ENCODE data around the gene HNRNPA1.

The HNRNPA1 gene

DNA sequence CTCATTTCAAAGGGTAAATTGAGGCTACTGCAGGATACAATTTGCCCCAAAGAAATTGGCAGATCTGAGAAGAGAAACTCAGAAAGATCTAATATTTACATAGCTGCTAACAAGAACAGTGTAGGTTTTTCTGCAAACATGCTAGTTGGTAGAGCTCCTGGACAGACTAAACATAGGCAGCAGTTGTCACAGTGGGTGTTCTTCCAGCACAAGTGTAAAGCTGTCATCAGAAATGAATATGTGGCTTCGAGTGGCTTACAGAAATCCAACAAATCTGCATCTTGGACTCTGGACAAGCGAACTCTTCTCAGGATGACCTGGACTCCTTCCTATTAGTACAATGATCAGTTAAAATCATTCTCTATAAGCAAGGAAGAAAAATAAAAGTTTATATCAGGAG, 6.5 kb upstream of the HNRNPA1 start (continued):
- TF ChIP-seq PRDM4 (tag by site-specific recombination; IDR thresholded peaks at IDR 0.05) = peak; percentile 65; the same call in 1 of the 2 replicates
- TF ChIP-seq ZBTB8A (tag by site-specific recombination; IDR thresholded peaks at IDR 0.05) = peak; percentile 31; the same call in 1 of the 2 replicates
- TF ChIP-seq, protein P1, sequence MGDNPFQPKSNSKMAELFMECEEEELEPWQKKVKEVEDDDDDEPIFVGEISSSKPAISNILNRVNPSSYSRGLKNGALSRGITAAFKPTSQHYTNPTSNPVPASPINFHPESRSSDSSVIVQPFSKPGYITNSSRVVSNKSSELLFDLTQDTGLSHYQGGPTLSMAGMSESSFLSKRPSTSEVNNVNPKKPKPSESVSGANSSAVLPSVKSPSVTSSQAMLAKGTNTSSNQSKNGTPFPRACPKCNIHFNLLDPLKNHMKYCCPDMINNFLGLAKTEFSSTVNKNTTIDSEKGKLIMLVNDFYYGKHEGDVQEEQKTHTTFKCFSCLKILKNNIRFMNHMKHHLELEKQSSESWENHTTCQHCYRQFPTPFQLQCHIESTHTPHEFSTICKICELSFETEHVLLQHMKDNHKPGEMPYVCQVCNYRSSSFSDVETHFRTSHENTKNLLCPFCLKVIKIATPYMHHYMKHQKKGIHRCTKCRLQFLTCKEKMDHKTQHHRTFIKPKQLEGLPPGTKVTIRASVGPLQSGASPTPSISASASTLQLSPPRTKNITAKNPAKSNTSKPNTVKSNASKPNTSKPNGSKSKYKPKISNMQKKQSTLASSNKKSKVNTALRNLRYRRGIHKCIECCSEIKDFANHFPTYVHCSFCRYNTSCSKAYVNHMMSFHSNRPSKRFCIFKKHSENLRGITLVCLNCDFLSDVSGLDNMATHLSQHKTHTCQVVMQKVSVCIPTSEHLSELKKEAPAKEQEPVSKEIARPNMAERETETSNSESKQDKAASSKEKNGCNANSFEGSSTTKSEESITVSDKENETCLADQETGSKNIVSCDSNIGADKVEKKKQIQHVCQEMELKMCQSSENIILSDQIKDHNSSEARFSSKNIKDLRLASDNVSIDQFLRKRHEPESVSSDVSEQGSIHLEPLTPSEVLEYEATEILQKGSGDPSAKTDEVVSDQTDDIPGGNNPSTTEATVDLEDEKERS (tag by site-specific recombination; IDR thresholded peaks at IDR 0.05) = no peak
- TF ChIP-seq SCRT2 (tag by site-specific recombination; IDR thresholded peaks at IDR 0.05) = no peak
- TF ChIP-seq REPIN1 (tag by site-specific recombination; IDR thresholded peaks at IDR 0.05; ENCODE audit: low read depth) = no peak
- peak; percentile 46; the same call in 1 of the 2 replicates for TF ChIP-seq ZBTB44 (tag by site-specific recombination; IDR thresholded peaks at IDR 0.05)
- no peak for TF ChIP-seq ZNF280C (tag by site-specific recombination; IDR thresholded peaks at IDR 0.05)
- peak; percentile 81 for TF ChIP-seq ZIC2 (tag by site-specific recombination; IDR thresholded peaks at IDR 0.05)
- TF ChIP-seq ZNF138 (tag by site-specific recombination; IDR thresholded peaks at IDR 0.05; ENCODE audit: borderline replicate concordance) = no peak
- TF ChIP-seq HOXA7 (CRISPR knock-in tag; IDR thresholded peaks at IDR 0.05; ENCODE audit: borderline replicate concordance) = no peak
- peak; percentile 31; the same call in 1 of the 2 replicates for TF ChIP-seq SP7 (tag by site-specific recombination; IDR thresholded peaks at IDR 0.05)
- 0 out of 2 replicates have a peak, but pooled peaks have one; percentile 68 for TF ChIP-seq ZNF561 (tag by site-specific recombination; IDR thresholded peaks at IDR 0.05; ENCODE audit: borderline replicate concordance)
- TF ChIP-seq FEZF1 (tag by site-specific recombination; IDR thresholded peaks at IDR 0.05) = peak; percentile 84
- peak; percentile 21; the same call in 1 of the 2 replicates for TF ChIP-seq ZNF629 (tag by site-specific recombination; IDR thresholded peaks at IDR 0.05)
- TF ChIP-seq KLF16 (tag by site-specific recombination; IDR thresholded peaks at IDR 0.05) = no peak
- no peak for TF ChIP-seq ZNF266 (tag by site-specific recombination; IDR thresholded peaks at IDR 0.05; ENCODE audit: low read depth)
- TF ChIP-seq ZNF843 (tag by site-specific recombination; IDR thresholded peaks at IDR 0.05) = peak; percentile 75; the same call in 1 of the 2 replicates
- peak; percentile 63; the same call in 1 of the 2 replicates for TF ChIP-seq GFI1B (tag by site-specific recombination; IDR thresholded peaks at IDR 0.05)
- TF ChIP-seq ZNF335 (tag by site-specific recombination; conservative IDR thresholded peaks at IDR 0.05) = no peak
- TF ChIP-seq GLIS1 (tag by site-specific recombination; IDR thresholded peaks at IDR 0.05) = no peak
- peak; percentile 69; the same call in 1 of the 2 replicates for TF ChIP-seq TRIM28 (IDR thresholded peaks at IDR 0.05; ENCODE audit: borderline replicate concordance, low read length)

Data from HEK293 (cell line).